Subcutaneous adipose tissue (tissue), 4 donors: ENCODE measurements around the gene IL7R. TPM values are rescaled to one million over a fixed set of nuclear protein-coding genes. Genes with fewer than 3 reads are reported as not detected.

Experiments used
- total RNA-seq, 4 donors: library from RNA; depleted of rRNA; stranded (reverse); fragments of >200 nt; gene quantifications; one replicate each; pipeline ENCODE4 v1.1.0, GENCODE V29; 2016
- TF ChIP-seq, protein P1 (sequence below): fragments of 450-650 bp; IDR thresholded peaks from one replicate; pipeline ENCODE4 v1.5.1; 2016; ENCODE audit warnings: low read depth, mild to moderate bottlenecking, control low read depth, antibody characterized with exemption, moderate library complexity

The IL7R gene, protein sequence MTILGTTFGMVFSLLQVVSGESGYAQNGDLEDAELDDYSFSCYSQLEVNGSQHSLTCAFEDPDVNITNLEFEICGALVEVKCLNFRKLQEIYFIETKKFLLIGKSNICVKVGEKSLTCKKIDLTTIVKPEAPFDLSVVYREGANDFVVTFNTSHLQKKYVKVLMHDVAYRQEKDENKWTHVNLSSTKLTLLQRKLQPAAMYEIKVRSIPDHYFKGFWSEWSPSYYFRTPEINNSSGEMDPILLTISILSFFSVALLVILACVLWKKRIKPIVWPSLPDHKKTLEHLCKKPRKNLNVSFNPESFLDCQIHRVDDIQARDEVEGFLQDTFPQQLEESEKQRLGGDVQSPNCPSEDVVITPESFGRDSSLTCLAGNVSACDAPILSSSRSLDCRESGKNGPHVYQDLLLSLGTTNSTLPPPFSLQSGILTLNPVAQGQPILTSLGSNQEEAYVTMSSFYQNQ
- total RNA-seq: 10 to 100 TPM in 3 of 4 donors, 1 to 10 TPM in 1; 3.8 to 28.0 (median 14.3) TPM

DNA sequence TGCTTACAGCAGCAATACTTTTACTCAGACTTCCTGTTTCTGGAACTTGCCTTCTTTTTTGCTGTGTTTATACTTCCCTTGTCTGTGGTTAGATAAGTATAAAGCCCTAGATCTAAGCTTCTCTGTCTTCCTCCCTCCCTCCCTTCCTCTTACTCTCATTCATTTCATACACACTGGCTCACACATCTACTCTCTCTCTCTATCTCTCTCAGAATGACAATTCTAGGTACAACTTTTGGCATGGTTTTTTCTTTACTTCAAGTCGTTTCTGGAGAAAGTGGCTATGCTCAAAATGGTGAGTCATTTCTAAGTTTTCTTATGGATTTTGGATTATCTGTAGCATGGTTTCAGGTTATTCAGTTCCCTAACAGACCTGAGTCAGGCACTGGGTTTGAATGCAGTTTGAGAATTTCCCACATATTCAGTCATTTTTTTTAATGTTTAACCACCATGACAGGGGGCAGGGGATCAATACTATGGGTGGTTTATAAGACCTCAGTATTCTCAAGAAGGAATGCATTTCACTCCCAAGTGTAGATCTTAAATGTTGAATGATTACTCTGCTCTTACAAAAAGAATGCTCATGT, at the start of gene IL7R:
IL7R (plus strand) TSS at position 127 of the 587 bp plus-strand sequence; CDS start at position 214, 87 bp downstream.
- TF ChIP-seq, protein P1, sequence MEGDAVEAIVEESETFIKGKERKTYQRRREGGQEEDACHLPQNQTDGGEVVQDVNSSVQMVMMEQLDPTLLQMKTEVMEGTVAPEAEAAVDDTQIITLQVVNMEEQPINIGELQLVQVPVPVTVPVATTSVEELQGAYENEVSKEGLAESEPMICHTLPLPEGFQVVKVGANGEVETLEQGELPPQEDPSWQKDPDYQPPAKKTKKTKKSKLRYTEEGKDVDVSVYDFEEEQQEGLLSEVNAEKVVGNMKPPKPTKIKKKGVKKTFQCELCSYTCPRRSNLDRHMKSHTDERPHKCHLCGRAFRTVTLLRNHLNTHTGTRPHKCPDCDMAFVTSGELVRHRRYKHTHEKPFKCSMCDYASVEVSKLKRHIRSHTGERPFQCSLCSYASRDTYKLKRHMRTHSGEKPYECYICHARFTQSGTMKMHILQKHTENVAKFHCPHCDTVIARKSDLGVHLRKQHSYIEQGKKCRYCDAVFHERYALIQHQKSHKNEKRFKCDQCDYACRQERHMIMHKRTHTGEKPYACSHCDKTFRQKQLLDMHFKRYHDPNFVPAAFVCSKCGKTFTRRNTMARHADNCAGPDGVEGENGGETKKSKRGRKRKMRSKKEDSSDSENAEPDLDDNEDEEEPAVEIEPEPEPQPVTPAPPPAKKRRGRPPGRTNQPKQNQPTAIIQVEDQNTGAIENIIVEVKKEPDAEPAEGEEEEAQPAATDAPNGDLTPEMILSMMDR: no peak

DNA sequence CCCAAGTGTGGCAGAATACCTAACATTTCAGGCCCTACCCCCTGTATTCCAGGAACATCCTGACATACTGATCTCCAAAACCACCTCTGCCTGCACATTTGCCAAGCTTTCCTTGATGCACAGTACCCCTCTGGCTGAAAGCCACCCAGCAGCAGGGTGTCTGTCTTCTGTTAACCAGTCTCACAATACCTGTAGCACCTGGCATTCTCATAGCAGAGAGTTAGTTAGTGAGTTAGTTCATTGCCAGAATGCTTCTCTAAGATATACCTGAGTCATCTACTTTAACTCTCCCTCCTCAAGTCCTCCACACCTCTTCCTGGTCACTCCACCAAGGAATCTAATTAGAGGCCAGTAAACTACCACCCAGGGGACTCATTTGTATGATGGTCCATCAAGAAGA, 46.1 kb upstream of the IL7R start:
- TF ChIP-seq, protein P1: no peak

DNA sequence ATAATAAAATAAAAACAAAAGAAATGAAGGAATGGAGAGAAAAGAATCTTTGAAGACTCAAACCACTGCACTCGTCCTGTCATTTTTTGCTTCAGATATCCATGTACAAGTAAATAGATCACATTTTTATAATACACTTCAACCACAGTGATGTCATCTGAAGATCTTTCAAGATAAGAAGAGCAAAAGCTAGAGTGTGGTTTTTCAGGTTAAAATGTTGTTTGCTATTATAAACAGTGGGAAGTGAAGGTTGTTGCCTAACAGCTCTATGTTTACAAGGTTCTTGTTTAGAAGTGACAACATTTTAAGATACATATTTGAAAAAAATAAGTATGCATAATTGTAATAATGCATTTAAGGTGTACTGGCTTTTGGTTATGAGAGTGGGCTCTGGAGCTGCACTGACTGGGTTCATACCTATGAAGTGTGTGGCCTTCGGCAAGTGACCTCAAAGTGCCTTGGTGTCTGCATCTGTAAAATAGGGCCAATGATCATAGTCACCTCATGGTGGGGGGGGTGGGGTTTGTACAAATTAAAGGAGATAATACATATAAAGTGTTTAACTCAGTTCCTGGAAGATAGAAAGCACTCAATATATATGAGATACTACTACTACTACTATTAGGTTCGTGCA, 45.5 kb upstream of the IL7R start:
- TF ChIP-seq, protein P1: no peak

DNA sequence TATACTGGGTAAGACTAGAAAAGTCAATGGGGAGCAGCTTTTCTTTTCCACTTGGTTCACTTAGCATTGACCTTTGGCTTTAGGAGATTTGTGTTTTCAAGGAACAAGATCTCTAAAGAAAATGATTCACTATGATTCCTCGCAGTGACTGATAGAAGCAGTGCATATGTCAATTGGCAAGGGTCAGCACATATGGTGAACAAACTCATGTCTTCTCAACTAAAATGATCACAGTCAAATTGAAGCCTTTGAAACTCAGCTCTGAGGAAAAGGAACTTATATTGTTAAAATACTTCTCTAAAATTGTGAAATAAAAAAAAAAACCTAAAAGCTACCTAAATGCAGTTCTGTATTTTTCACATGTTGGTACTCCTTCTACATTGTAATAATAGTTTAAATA, 43.2 kb upstream of the IL7R start:
- TF ChIP-seq, protein P1: no peak

DNA sequence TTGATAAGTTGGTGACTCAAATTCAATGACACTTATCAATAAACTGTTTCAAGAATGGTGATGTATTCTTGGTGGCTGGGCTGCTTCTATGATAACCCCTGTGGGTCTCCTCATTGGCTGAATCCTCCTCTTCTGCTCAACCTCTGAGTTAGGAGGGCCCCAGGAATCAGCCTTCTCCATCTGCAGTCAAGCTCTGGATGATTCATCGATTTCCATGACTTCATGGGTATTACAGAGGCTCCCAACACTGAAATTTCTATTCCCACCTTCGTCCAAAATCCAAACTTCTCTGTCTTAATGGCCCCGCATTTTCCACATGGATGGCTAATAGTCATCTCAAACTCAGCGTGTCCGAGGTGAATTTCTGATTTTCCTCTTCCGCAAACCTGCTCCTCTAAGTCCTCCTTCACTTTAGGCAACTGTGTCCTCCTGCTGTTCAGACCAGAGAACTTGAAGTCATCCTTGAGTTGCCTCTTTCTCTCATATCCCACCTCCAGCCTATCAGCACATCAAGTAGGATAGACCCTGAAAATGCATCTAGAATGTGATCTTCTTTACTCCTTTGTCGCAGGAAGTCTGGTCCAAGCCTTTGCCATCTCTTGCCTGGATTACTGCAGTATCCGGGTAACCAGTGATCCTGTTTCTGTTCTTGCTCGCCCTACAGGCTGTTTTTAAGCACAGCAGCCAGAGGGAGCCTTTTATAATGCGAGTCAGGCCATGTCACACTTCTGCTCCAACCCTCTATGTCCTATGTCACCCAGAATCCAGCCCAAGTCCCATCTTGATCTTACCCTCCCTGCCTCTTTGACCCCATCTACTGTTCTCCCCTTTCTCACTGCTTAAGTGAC, 41.4 kb upstream of the IL7R start:
- TF ChIP-seq, protein P1: no peak

DNA sequence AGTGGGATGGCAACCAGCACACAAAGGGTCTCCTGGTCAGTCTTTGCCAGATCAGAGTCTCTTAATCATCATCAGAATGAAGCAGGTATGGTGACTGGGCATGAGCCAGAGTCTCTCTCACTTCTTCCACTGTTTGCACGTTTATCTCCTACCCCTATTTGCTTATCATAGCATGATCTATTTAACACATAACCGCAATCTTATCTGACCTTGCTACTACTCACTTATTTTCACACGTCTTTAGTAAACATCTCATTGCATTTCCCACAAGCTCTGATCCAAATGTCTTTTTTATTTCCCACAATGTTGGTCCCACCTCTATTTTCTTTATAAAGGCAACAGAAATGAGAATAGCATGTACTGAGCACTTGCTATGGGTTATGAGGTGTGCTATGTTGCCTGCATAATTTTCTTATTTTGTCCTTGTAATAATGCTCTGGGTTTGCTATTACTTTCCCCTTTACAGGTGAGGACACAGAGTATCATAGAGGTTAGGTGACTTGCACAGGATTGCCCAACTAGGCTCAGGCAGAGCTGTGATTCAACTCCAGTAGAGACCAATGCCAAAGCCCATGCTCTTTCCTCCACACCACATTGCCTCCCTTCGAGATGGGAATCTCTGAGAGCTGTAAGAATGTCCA, 39.7 kb upstream of the IL7R start:
- TF ChIP-seq, protein P1: no peak
